Esophagus muscularis mucosa (tissue), 4 donors: ENCODE results near the gene MAST3. TPM values are rescaled to one million over a fixed set of nuclear protein-coding genes. Genes with fewer than 3 reads are reported as not detected.
A peak's percentile ranks its signal among the peaks of the same experiment; 100 is the strongest.

Experiments
- DNase-seq: peaks from one replicate; pipeline ENCODE4 v3.0.0-alpha.2; 2017; ENCODE audit errors: extremely low spot score
- H3K27ac ChIP-seq, 4 donors: fragments of 200-600 bp; sonication (generic); replicated peaks in 1 of 4; 1 replicate in 3 of 4; 2 replicates in 1 of 4; pipeline ENCODE4 v1.5.1; 2016 to 2019; ENCODE audit warnings: mild to moderate bottlenecking in 1 of 4
- H3K27me3 ChIP-seq, 4 donors: fragments of 200-600 bp; sonication (generic); one replicate each; pipeline versions ENCODE4 v1.5.1 to v1.6.0; 2016 to 2019
- H3K36me3 ChIP-seq, 4 donors: fragments of 200-600 bp; sonication (generic); one replicate each; pipeline ENCODE4 v1.5.1; 2016 to 2019
- H3K4me1 ChIP-seq, 4 donors: fragments of 200-600 bp; sonication (generic); one replicate each; pipeline ENCODE4 v1.5.1; 2016 to 2019
- H3K4me3 ChIP-seq, 4 donors: fragments of 200-600 bp; sonication (generic); 1 replicate in 2 of 4; 2 replicates in 2 of 4; pipeline ENCODE4 v1.5.1; 2016 to 2019; ENCODE audit warnings: mild to moderate bottlenecking in 4 of 4, moderate library complexity in 1 of 4
- H3K9me3 ChIP-seq, 4 donors: fragments of 200-600 bp; sonication (generic); 1 replicate in 3 of 4; 2 replicates in 1 of 4; pipeline ENCODE4 v1.5.1; 2016 to 2019
- EP300 ChIP-seq: sonication (generic); formaldehyde crosslinking; IDR thresholded peaks from one replicate; pipeline ENCODE4 v1.6.1; 2017; ENCODE audit warnings: antibody characterized with exemption
- POLR2A ChIP-seq: fragments of 450-650 bp; IDR thresholded peaks from one replicate; pipeline ENCODE4 v1.6.1; 2017; ENCODE audit warnings: antibody characterized with exemption, moderate library complexity, mild to moderate bottlenecking, low read depth
- POLR2AphosphoS5 ChIP-seq, 2 donors: sonication (generic); formaldehyde crosslinking; IDR thresholded peaks; one replicate each; pipeline ENCODE4 v1.6.1; 2017; ENCODE audit warnings: antibody characterized with exemption in 2 of 2
- WGBS: methylation state at CpG from one replicate; pipeline ENCODE4 v1.1.5; 2018; 5-methylcytosine and 5-hydroxymethylcytosine counted together
- intact Hi-C: fragments of 100-400 bp; cut with DNase I; formaldehyde crosslinking; loops from one replicate; pipeline ENCODE4 v1.15.1; 2023
- total RNA-seq, 4 donors: library from RNA; depleted of rRNA; stranded (reverse); fragments of >200 nt; gene quantifications; one replicate each; pipeline versions ENCODE4 v1.1.0 to v1.2.1, GENCODE V29; 2016
- TF ChIP-seq, protein P1 (sequence below), 3 experiments: fragments of 200-600 bp in 2 of 3; fragments of 450-650 bp in 1 of 3; sonication (generic) in 2 of 3; IDR thresholded peaks; one replicate each; pipeline ENCODE4 v1.5.1; 2017 to 2019; ENCODE audit warnings: antibody characterized with exemption in 3 of 3, mild to moderate bottlenecking in 2 of 3, moderate library complexity in 1 of 3

Gene MAST3
- total RNA-seq, 4 donors from 2014 or later, result 5.0 to 8.5 (median 6.4) TPM

- TF ChIP-seq, protein P1, sequence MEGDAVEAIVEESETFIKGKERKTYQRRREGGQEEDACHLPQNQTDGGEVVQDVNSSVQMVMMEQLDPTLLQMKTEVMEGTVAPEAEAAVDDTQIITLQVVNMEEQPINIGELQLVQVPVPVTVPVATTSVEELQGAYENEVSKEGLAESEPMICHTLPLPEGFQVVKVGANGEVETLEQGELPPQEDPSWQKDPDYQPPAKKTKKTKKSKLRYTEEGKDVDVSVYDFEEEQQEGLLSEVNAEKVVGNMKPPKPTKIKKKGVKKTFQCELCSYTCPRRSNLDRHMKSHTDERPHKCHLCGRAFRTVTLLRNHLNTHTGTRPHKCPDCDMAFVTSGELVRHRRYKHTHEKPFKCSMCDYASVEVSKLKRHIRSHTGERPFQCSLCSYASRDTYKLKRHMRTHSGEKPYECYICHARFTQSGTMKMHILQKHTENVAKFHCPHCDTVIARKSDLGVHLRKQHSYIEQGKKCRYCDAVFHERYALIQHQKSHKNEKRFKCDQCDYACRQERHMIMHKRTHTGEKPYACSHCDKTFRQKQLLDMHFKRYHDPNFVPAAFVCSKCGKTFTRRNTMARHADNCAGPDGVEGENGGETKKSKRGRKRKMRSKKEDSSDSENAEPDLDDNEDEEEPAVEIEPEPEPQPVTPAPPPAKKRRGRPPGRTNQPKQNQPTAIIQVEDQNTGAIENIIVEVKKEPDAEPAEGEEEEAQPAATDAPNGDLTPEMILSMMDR (IDR thresholded peaks at IDR 0.05), result no peak
- TF ChIP-seq POLR2A (no peak), POLR2AphosphoS5 (IDR thresholded peaks at IDR 0.05) (no peak), EP300 (no peak)
- no peak for DNase-seq
- Histone ChIP-seq H3K27ac (peak overlapping the region in 1 of 4 donors; percentile 82), H3K9me3 (no peaks in the 10 kb centered on the region), H3K4me1 (peaks cover 19 to 34% (median 27%) of the 10 kb centered on the region in 4 donors), H3K27me3 (no peaks in the 10 kb centered on the region), H3K36me3 (peaks cover 0 to 34% (median 11%) of the 10 kb centered on the region in 4 donors), H3K4me3 (peak overlapping the region in 1 of 4 donors; percentile 69)
- 93% methylated on average over 4 of the region's 14 CpGs for WGBS
- intact Hi-C loops, result no loop called here
Measured at GRCh38 chr19:18119717-18120105, 22.1 kb downstream of the MAST3 start.

DNA sequence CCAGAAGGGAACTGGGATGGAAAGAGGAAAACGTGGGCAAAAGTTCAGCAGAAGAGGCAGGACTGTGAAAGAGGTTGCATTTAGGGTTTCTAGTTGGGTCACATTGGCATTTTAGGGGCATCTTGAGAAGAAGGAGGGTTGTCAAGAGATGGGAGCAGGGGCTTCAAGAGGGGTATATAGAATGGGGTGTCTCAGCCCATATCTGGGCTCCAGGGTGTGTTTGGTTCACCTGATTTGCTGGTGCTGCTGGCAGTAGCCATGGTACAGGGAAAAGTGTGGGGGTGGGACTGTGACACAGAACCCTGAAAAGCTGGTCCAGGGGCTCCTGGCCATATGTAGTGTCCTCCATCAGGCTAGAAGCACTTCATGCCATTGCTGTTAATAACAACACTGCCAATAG, 22.5 kb downstream of the MAST3 start:
- Histone ChIP-seq H3K4me1 (peaks cover 19 to 34% (median 27%) of the 10 kb centered on the region in 4 donors), H3K27ac (no peak overlapping the region)
- intact Hi-C loops, result no loop called here

GRCh38 chr19:18121166-18121565, 23.6 kb downstream of the MAST3 start:
- peaks cover 0 to 48% (median 20%) of the 10 kb centered on the region in 4 donors for H3K36me3 ChIP-seq
- H3K27ac ChIP-seq, result no peak overlapping the region
- 97% methylated on average over 5 of the region's 5 CpGs for WGBS
- DNase-seq, result no peak
- H3K4me1 ChIP-seq, result peaks cover 19 to 34% (median 27%) of the 10 kb centered on the region in 4 donors
- no peak overlapping the region for H3K4me3 ChIP-seq
- TF ChIP-seq POLR2A (no peak), POLR2AphosphoS5 (IDR thresholded peaks at IDR 0.05) (no peak), EP300 (no peak)
- TF ChIP-seq, protein P1 (IDR thresholded peaks at IDR 0.05), result no peak
- intact Hi-C loops, result no loop called here
- H3K9me3 ChIP-seq, result no peaks in the 10 kb centered on the region
- H3K27me3 ChIP-seq, result no peaks in the 10 kb centered on the region

More for the DNA sequence above, 22.5 kb downstream of the MAST3 start:
- Histone ChIP-seq H3K4me3 (no peak overlapping the region), H3K27me3 (no peaks in the 10 kb centered on the region), H3K36me3 (peaks cover 0 to 38% (median 14%) of the 10 kb centered on the region in 4 donors), H3K9me3 (no peaks in the 10 kb centered on the region)
- WGBS, result 71% methylated on average over 1 of the region's 1 CpG
- no peak for DNase-seq
- TF ChIP-seq POLR2A (no peak), POLR2AphosphoS5 (IDR thresholded peaks at IDR 0.05) (no peak), EP300 (no peak)
- TF ChIP-seq, protein P1 (IDR thresholded peaks at IDR 0.05), result no peak

DNA sequence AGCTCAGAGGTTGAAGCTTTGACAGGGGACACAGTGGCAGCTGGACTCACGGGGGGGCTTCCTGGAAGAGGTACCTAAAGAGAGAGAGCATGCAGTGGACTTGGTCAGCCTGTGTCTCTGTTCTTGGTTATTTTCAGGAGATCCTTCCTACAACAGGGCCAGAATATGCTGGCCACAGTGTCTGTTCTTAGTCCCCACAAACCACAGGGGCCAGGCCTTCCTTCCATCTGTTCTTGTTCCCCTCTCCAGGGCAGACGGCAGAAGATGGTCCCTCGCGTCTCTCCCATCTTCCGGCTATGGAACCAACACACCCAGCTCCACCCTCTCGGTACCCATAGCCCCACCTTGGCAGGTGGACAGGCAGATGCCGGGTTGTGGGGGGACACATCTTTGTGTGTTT, 24.8 kb downstream of the MAST3 start:
- DNase-seq, result no peak
- H3K4me1 ChIP-seq, result peaks cover 13 to 26% (median 20%) of the 10 kb centered on the region in 4 donors
- H3K4me3 ChIP-seq, result no peak overlapping the region
- TF ChIP-seq EP300, result no peak
- TF ChIP-seq, protein P1 (IDR thresholded peaks at IDR 0.05), result no peak
- TF ChIP-seq POLR2AphosphoS5 (IDR thresholded peaks at IDR 0.05), result no peak
- no peak for TF ChIP-seq POLR2A
- peaks cover 0 to 55% (median 20%) of the 10 kb centered on the region in 4 donors for H3K36me3 ChIP-seq
- WGBS, result 89% methylated on average over 7 of the region's 7 CpGs
- H3K27me3 ChIP-seq, result no peaks in the 10 kb centered on the region
- H3K9me3 ChIP-seq, result no peaks in the 10 kb centered on the region
- intact Hi-C loops, result no loop called here
- H3K27ac ChIP-seq, result peak overlapping the region in 1 of 4 donors; percentile 42
